Endothelial cell (in vitro differentiated cells): ENCODE results near the gene PTPRD. TPM values are rescaled to one million over a fixed set of nuclear protein-coding genes. Genes with fewer than 3 reads are reported as not detected.

ENCODE experiments used
- DNase-seq: peaks from one replicate; pipeline ENCODE4 v3.0.0; 2021; ENCODE audit warnings: low spot score
- H3K27ac Mint-ChIP-seq: one replicate; pipeline ENCODE4 v1.8.0; 2021; ENCODE audit warnings: mixed read lengths, inconsistent platforms; ENCODE audit not compliant: unreplicated experiment
- H3K27me3 Mint-ChIP-seq: one replicate; pipeline ENCODE4 v1.8.0; 2021; ENCODE audit warnings: mild to moderate bottlenecking, moderate library complexity, mixed read lengths, inconsistent platforms; ENCODE audit not compliant: unreplicated experiment
- H3K36me3 Mint-ChIP-seq: one replicate; pipeline ENCODE4 v1.8.0; 2021; ENCODE audit warnings: mild to moderate bottlenecking, low read depth, mixed read lengths, inconsistent platforms; ENCODE audit not compliant: unreplicated experiment
- H3K4me1 Mint-ChIP-seq: one replicate; pipeline ENCODE4 v1.8.0; 2021; ENCODE audit warnings: mild to moderate bottlenecking, mixed read lengths, inconsistent platforms; ENCODE audit not compliant: unreplicated experiment
- H3K4me3 Mint-ChIP-seq: one replicate; pipeline ENCODE4 v1.8.0; 2021; ENCODE audit warnings: mild to moderate bottlenecking, mixed read lengths, inconsistent platforms; ENCODE audit not compliant: unreplicated experiment
- H3K9me3 Mint-ChIP-seq: one replicate; pipeline ENCODE4 v1.8.0; 2021; ENCODE audit warnings: mixed read lengths, inconsistent platforms; ENCODE audit not compliant: unreplicated experiment
- CTCF ChIP-seq: fragments of 200-600 bp; sonication (generic); IDR thresholded peaks from one replicate; pipeline ENCODE4 v1.5.0; 2021; ENCODE audit warnings: antibody characterized with exemption; ENCODE audit not compliant: unreplicated experiment
- total RNA-seq: library from RNA; stranded (reverse); fragmentation: NEBNext Ultra II Directional; extraction: Animal tissue kit (Norgen Biotek cat#: 25700); gene quantifications from one replicate; pipeline ENCODE4 v1.2.1, GENCODE V29; 2021; ENCODE audit not compliant: unreplicated experiment

PTPRD gene
- total RNA-seq, 1 donor from 2014 or later = 47.8 TPM

- Mint-ChIP-seq H3K27ac (no peak overlapping the region), H3K4me3 (no peak overlapping the region), H3K9me3 (no peaks in the 10 kb centered on the region), H3K4me1 (peaks cover 3% of the 10 kb centered on the region), H3K27me3 (no peaks in the 10 kb centered on the region), H3K36me3 (no peaks in the 10 kb centered on the region)
- TF ChIP-seq CTCF = no peak
- DNase-seq = no peak
Observed at GRCh38 chr9:9950813-9951212, 662.0 kb downstream of the PTPRD start.

GRCh38 chr9:9949978-9950377 lies 662.8 kb downstream of the PTPRD start:
- no peak for TF ChIP-seq CTCF
- Mint-ChIP-seq H3K4me3 (no peak overlapping the region), H3K36me3 (no peaks in the 10 kb centered on the region), H3K27ac (no peak overlapping the region), H3K4me1 (peaks cover 3% of the 10 kb centered on the region), H3K27me3 (no peaks in the 10 kb centered on the region), H3K9me3 (no peaks in the 10 kb centered on the region)
- DNase-seq = no peak

GRCh38 chr9:9949368-9949767 lies 663.4 kb downstream of the PTPRD start:
- Mint-ChIP-seq H3K9me3 (no peaks in the 10 kb centered on the region), H3K27me3 (no peaks in the 10 kb centered on the region)

GRCh38 chr9:9945966-9946365 lies 666.8 kb downstream of the PTPRD start:
- no peaks in the 10 kb centered on the region for H3K9me3 Mint-ChIP-seq
- no peaks in the 10 kb centered on the region for H3K27me3 Mint-ChIP-seq
- TF ChIP-seq CTCF = no peak
- no peak overlapping the region for H3K4me3 Mint-ChIP-seq
- H3K27ac Mint-ChIP-seq = no peak overlapping the region
- no peak for DNase-seq
- H3K4me1 Mint-ChIP-seq = no peaks in the 10 kb centered on the region
- H3K36me3 Mint-ChIP-seq = no peaks in the 10 kb centered on the region

More at GRCh38 chr9:9949368-9949767, 663.4 kb downstream of the PTPRD start:
- Mint-ChIP-seq H3K4me3 (no peak overlapping the region), H3K4me1 (peaks cover 3% of the 10 kb centered on the region), H3K36me3 (no peaks in the 10 kb centered on the region), H3K27ac (no peak overlapping the region)
- no peak for DNase-seq
- no peak for TF ChIP-seq CTCF

- Mint-ChIP-seq H3K36me3 (no peaks in the 10 kb centered on the region), H3K4me3 (no peak overlapping the region), H3K4me1 (no peaks in the 10 kb centered on the region), H3K27ac (no peak overlapping the region), H3K27me3 (no peaks in the 10 kb centered on the region), H3K9me3 (no peaks in the 10 kb centered on the region)
- TF ChIP-seq CTCF = peak; percentile 93
- peak; percentile 81 for DNase-seq
Observed at GRCh38 chr9:9942764-9943424, 669.9 kb downstream of the PTPRD start.
